AG09309 (cell line): ENCODE measurements around the gene NKX3-2.

Source experiments
- DNase-seq: peaks from one replicate; pipeline ENCODE4 v3.0.0-alpha.2; 2010; ENCODE audit warnings: low read depth
- H3K4me3 ChIP-seq: 2 replicates; pipeline ENCODE4 v1.5.1; 2011; ENCODE audit warnings: mild to moderate bottlenecking, low read depth, low read length, moderate library complexity; ENCODE audit not compliant: control insufficient read depth
- CTCF ChIP-seq: IDR thresholded peaks from 2 replicates; pipeline ENCODE4 v1.5.1; 2011; ENCODE audit warnings: mild to moderate bottlenecking, low read depth, low read length, inconsistent platforms; ENCODE audit not compliant: insufficient read depth, control insufficient read depth; ENCODE audit errors: missing control alignments

The NKX3-2 gene

GRCh38 chr4:13522282-13523104, 21.8 kb downstream of the NKX3-2 start:
- H3K4me3 ChIP-seq = no peak overlapping the region; the same call in none of the 2 replicates
- TF ChIP-seq CTCF = no peak
- no peak for DNase-seq

- H3K4me3 ChIP-seq = no peak overlapping the region
- no peak for TF ChIP-seq CTCF
- DNase-seq = no peak
These were observed 23.3 kb downstream of the NKX3-2 start for GRCh38 chr4:13521047-13521446.

GRCh38 chr4:13516315-13516860, 27.9 kb downstream of the NKX3-2 start:
- H3K4me3 ChIP-seq = no peak overlapping the region
- DNase-seq = no peak
- no peak for TF ChIP-seq CTCF

- no peak overlapping the region for H3K4me3 ChIP-seq
- no peak for TF ChIP-seq CTCF
- DNase-seq = no peak
These were observed 29.0 kb downstream of the NKX3-2 start for GRCh38 chr4:13515268-13515667.

GRCh38 chr4:13514722-13515121, 29.6 kb downstream of the NKX3-2 start:
- no peak for DNase-seq
- H3K4me3 ChIP-seq = no peak overlapping the region
- no peak for TF ChIP-seq CTCF

GRCh38 chr4:13511101-13511500, 33.2 kb downstream of the NKX3-2 start:
- no peak for TF ChIP-seq CTCF
- no peak for DNase-seq
- no peak overlapping the region for H3K4me3 ChIP-seq
